Small intestine (tissue), 7 donors: Measurements from ENCODE around the gene UMAD1. TPM values are rescaled to one million over a fixed set of nuclear protein-coding genes. Genes with fewer than 3 reads are reported as not detected.

Experiments
- DNase-seq, 2 donors: peaks; one replicate each; pipeline versions ENCODE4 v3.0.0 to v3.0.0-alpha.2; 2013
- FAIRE-seq: peaks from 2 replicates; lab custom pipeline; 2012; peaks lifted over from hg19 to GRCh38; lab: Jason Lieb, UNC
- H3K27ac ChIP-seq, 3 donors: one replicate each; pipeline ENCODE4 v1.5.1; 2013; ENCODE audit warnings: low read length in 2 of 3, mild to moderate bottlenecking in 2 of 3, control low read depth in 1 of 3, inconsistent platforms in 1 of 3, low read depth in 1 of 3, moderate library complexity in 1 of 3
- H3K27me3 ChIP-seq, 3 donors: one replicate each; pipeline ENCODE4 v1.6.1; 2013; ENCODE audit warnings: low read length in 3 of 3, inconsistent platforms in 1 of 3; ENCODE audit not compliant: control insufficient read depth in 3 of 3, insufficient read depth in 3 of 3
- H3K36me3 ChIP-seq, 3 donors: one replicate each; pipeline ENCODE4 v1.6.1; 2013; ENCODE audit warnings: low read length in 3 of 3, inconsistent platforms in 1 of 3, low read depth in 1 of 3, mild to moderate bottlenecking in 1 of 3, moderate library complexity in 1 of 3; ENCODE audit not compliant: control insufficient read depth in 3 of 3, insufficient read depth in 2 of 3
- H3K4me1 ChIP-seq, 3 donors: one replicate each; pipeline ENCODE4 v1.6.1; 2013; ENCODE audit warnings: low read length in 2 of 3, inconsistent platforms in 1 of 3, low read depth in 1 of 3, mild to moderate bottlenecking in 1 of 3, moderate library complexity in 1 of 3; ENCODE audit not compliant: control insufficient read depth in 3 of 3, insufficient read depth in 2 of 3
- H3K4me3 ChIP-seq, 3 donors: one replicate each; pipeline ENCODE4 v1.5.1; 2013; ENCODE audit warnings: low read length in 3 of 3, control low read depth in 1 of 3, inconsistent platforms in 1 of 3, low read depth in 1 of 3, mild to moderate bottlenecking in 1 of 3, moderate library complexity in 1 of 3
- H3K9me3 ChIP-seq, 2 donors: one replicate each; pipeline ENCODE4 v1.6.1; 2013; ENCODE audit warnings: low read depth in 1 of 2, low read length in 1 of 2; ENCODE audit not compliant: control insufficient read depth in 2 of 2, insufficient read depth in 1 of 2
- WGBS, 3 donors: extraction: QIAGEN DNeasy Blood & Tissue Kit; methylation state at CpG; one replicate each; pipeline ENCODE4 v1.1.7; 2013; 5-methylcytosine and 5-hydroxymethylcytosine counted together
- polyA plus RNA-seq, 4 donors: library from polyadenylated mRNA; stranded (reverse) in 3 of 4; unstranded in 1 of 4; fragments of 200-250 nt in 3 of 4; fragments of 120-200 nt in 1 of 4; gene quantifications; one replicate each; pipeline versions ENCODE4 v1.2.1 to v1.2.3, GENCODE V29; 2013
- donor health status: healthy with polysubstance abuse.
- donor health status: control.
- donor health status: control.
- donor health status: Bipolar disorder and iron deficiency.
- donor health status: healthy.

Gene UMAD1
- polyA plus RNA-seq, 4 donors, result 9.2 to 21.2 (median 20.0) TPM

- no peaks in the 10 kb centered on the region for H3K36me3 ChIP-seq
- H3K4me3 ChIP-seq, result no peak overlapping the region
- no peak for FAIRE-seq
- H3K4me1 ChIP-seq, result peaks cover 0 to 8% (median 4%) of the 10 kb centered on the region in 3 donors
- WGBS, 3 donors, result 80 to 92% (median 92%) methylated on average over 3 of the region's 3 CpGs
- H3K9me3 ChIP-seq, result peaks cover 0 to 2% of the 10 kb centered on the region in 2 donors
- no peak for DNase-seq
- H3K27ac ChIP-seq, result no peak overlapping the region
- H3K27me3 ChIP-seq, result no peaks in the 10 kb centered on the region
These were observed 149.0 kb downstream of the UMAD1 start for GRCh38 chr7:7789551-7789988.

GRCh38 chr7:7790041-7790741 lies 149.6 kb downstream of the UMAD1 start:
- 93 to 96% (median 93%) methylated on average over 6 of the region's 6 CpGs for WGBS, 3 donors
- no peak for FAIRE-seq
- H3K9me3 ChIP-seq, result peaks cover 0 to 2% of the 10 kb centered on the region in 2 donors

GRCh38 chr7:7791523-7791922 lies 151.0 kb downstream of the UMAD1 start:
- no peak for FAIRE-seq
- no peak overlapping the region for H3K27ac ChIP-seq
- WGBS, 3 donors, result 92 to 99% (median 98%) methylated on average over 5 of the region's 5 CpGs
- no peak for DNase-seq
- no peaks in the 10 kb centered on the region for H3K36me3 ChIP-seq
- H3K4me1 ChIP-seq, result peaks cover 0 to 5% (median 2%) of the 10 kb centered on the region in 3 donors
- H3K4me3 ChIP-seq, result no peak overlapping the region
- no peaks in the 10 kb centered on the region for H3K27me3 ChIP-seq
- peaks cover 0 to 2% of the 10 kb centered on the region in 2 donors for H3K9me3 ChIP-seq

More at GRCh38 chr7:7790041-7790741, 149.6 kb downstream of the UMAD1 start:
- no peak for DNase-seq
- Histone ChIP-seq H3K27ac (no peak overlapping the region), H3K27me3 (no peaks in the 10 kb centered on the region), H3K36me3 (no peaks in the 10 kb centered on the region), H3K4me3 (no peak overlapping the region), H3K4me1 (peaks cover 0 to 4% (median 3%) of the 10 kb centered on the region in 3 donors)

- H3K27ac ChIP-seq, result no peak overlapping the region
- 87 to 97% (median 91%) methylated on average over 1 of the region's 1 CpG for WGBS, 3 donors
- FAIRE-seq, result no peak
- no peaks in the 10 kb centered on the region for H3K27me3 ChIP-seq
- DNase-seq, result no peak
- H3K4me1 ChIP-seq, result peaks cover 0 to 5% (median 0%) of the 10 kb centered on the region in 3 donors
- H3K4me3 ChIP-seq, result no peak overlapping the region
- peaks cover 0 to 2% of the 10 kb centered on the region in 2 donors for H3K9me3 ChIP-seq
- H3K36me3 ChIP-seq, result peaks cover 0 to 1% (median 0%) of the 10 kb centered on the region in 3 donors
These were observed 151.5 kb downstream of the UMAD1 start for GRCh38 chr7:7792056-7792455.

GRCh38 chr7:7793249-7793648 lies 152.7 kb downstream of the UMAD1 start:
- H3K27ac ChIP-seq, result no peak overlapping the region
- no peak overlapping the region for H3K4me3 ChIP-seq
- FAIRE-seq (no peak), DNase-seq (no peak)
- H3K9me3 ChIP-seq, result peaks cover 0 to 2% of the 10 kb centered on the region in 2 donors
- H3K27me3 ChIP-seq, result no peaks in the 10 kb centered on the region
- 86 to 95% (median 91%) methylated on average over 2 of the region's 2 CpGs for WGBS, 3 donors
- H3K36me3 ChIP-seq, result peaks cover 0 to 2% (median 0%) of the 10 kb centered on the region in 3 donors
- H3K4me1 ChIP-seq, result peaks cover 0 to 5% (median 0%) of the 10 kb centered on the region in 3 donors

- H3K36me3 ChIP-seq, result peaks cover 0 to 2% (median 0%) of the 10 kb centered on the region in 3 donors
- H3K27ac ChIP-seq, result no peak overlapping the region
- no peak for FAIRE-seq
- 93 to 98% (median 97%) methylated on average over 1 of the region's 1 CpG for WGBS, 3 donors
- no peaks in the 10 kb centered on the region for H3K27me3 ChIP-seq
- H3K4me1 ChIP-seq, result peaks cover 0 to 5% (median 0%) of the 10 kb centered on the region in 3 donors
- no peak overlapping the region for H3K4me3 ChIP-seq
- DNase-seq, result no peak
- H3K9me3 ChIP-seq, result peaks cover 0 to 2% of the 10 kb centered on the region in 2 donors
These were observed 153.4 kb downstream of the UMAD1 start for GRCh38 chr7:7793921-7794320.

- Histone ChIP-seq H3K27ac (no peak overlapping the region), H3K4me1 (peaks cover 0 to 5% (median 0%) of the 10 kb centered on the region in 3 donors), H3K9me3 (peaks cover 0 to 2% of the 10 kb centered on the region in 2 donors), H3K4me3 (no peak overlapping the region), H3K36me3 (peaks cover 0 to 2% (median 0%) of the 10 kb centered on the region in 3 donors), H3K27me3 (no peaks in the 10 kb centered on the region)
- DNase-seq (no peak), FAIRE-seq (no peak)
- 95 to 100% (median 97%) methylated on average over 2 of the region's 2 CpGs for WGBS, 3 donors
These were observed 154.7 kb downstream of the UMAD1 start for GRCh38 chr7:7795203-7795602.

- no peaks in the 10 kb centered on the region for H3K27me3 ChIP-seq
- peaks cover 0 to 2% (median 0%) of the 10 kb centered on the region in 3 donors for H3K36me3 ChIP-seq
- 86 to 89% (median 88%) methylated on average over 1 of the region's 1 CpG for WGBS, 3 donors
- H3K9me3 ChIP-seq, result peaks cover 0 to 2% of the 10 kb centered on the region in 2 donors
- no peak for FAIRE-seq
- H3K4me1 ChIP-seq, result peaks cover 0 to 5% (median 0%) of the 10 kb centered on the region in 3 donors
- no peak overlapping the region for H3K4me3 ChIP-seq
- no peak overlapping the region for H3K27ac ChIP-seq
- peak in 1 of 2 donors; percentile 30 for DNase-seq
These were observed 155.1 kb downstream of the UMAD1 start for GRCh38 chr7:7795630-7796121.
